Glomerular endothelial cell (primary cell): ENCODE measurements around the gene ATOX1. TPM values are rescaled to one million over a fixed set of nuclear protein-coding genes. Genes with fewer than 3 reads are reported as not detected.
"Not testable (repeated sequence)": the region's sequence is repeated elsewhere in the genome, so short reads cannot be mapped to it uniquely, and the experiment has no call there.

Experiments used
- DNase-seq: peaks from one replicate; pipeline ENCODE4 v3.0.0-alpha.2; 2011; ENCODE audit warnings: low read depth, low spot score; ENCODE audit errors: extremely low read depth
- total RNA-seq: library from RNA; depleted of rRNA; stranded (reverse); fragments of >200 nt; gene quantifications from 2 replicates; pipeline ENCODE4 v1.2.3, GENCODE V29; 2015

The ATOX1 gene
- total RNA-seq, 1 donor from 2014 or later: 193 TPM

DNA sequence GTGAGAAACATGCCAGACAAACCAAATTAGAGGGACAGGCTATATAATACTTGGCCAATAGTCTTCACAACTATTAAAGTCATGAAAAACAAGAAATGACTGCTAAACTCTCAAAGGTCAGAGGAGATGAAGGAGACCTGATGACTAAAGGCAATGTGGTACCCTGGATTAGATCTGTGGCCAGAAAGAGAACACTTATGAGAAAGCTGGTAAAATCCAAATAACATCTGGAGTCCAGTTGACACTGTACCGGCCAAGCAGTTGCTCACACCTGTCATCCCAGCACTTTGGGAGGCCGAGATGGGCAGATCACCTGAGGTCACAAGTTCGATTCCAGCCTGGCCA lies 24.4 kb downstream of the ATOX1 start:
- no peak for DNase-seq

DNA sequence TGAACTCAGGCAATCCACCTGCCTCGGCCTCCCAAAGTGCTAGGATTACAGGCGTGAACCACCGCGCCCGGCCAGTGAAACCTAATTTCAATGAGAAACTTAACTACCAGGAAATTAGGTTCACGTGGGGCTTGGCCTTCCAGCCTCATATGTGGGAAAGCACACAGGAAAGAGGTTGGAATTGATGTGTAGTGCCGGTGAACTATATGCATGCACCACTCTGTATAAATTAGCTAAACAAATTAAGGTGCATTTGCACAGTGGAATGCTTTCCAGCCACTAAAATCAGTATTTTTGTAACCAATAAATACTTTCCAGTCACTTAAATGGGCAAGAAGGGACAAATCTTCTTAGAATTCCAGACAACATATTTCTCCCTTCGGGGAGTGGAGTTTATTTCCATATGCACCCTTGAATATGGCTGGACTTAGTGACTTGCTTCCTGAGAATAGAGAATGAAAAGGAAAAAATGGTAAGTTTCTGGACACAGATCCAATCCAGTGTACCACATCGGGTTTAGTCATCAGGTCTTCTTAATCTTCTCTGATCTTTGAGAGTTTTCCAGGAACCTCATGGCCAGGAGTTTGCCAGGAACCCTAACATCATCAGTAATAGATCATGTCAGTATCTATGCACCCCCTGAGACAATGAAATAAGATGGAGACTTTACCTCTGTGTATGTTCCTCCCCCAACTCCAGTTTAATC lies 24.9 kb downstream of the ATOX1 start:
- DNase-seq: no peak

DNA sequence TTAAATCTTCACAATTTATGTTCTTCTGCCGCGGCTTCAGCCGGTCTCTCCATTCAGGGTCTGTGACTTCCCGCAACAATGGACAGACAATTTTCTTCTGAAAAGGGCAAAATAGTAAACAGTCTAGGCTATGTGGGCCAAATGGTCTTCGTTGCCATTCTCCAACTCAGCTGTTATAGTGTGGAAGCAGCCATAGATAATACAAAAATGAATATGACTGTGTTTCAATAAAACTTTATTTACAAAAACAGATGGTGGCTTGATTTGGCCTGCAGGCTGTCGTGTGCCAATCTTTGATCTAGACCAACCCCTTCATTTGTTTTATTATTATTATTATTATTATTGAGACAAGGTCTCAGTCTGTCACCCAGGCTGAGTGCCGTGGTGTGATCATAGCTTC lies 28.1 kb downstream of the ATOX1 start:
- DNase-seq: no peak

DNA sequence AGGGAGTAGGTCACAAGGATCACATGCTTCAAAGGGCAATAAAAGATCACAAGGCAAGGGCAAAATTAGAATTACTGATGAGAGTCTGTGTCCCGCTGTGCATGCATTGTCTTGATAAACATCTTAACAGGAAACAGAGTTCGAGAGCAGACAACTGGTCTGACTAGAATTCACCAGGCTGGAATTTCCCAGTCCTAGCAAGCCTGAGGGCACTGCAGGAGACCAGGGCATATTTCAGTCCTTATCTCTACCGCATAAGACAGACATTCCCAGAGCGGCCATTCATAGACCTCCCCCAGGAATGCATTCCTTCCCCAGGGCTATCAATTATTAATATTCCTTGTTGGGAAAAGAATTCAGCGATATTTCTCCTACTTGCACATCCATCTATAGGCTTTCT lies 28.8 kb downstream of the ATOX1 start:
- not testable (repeated sequence) for DNase-seq

DNA sequence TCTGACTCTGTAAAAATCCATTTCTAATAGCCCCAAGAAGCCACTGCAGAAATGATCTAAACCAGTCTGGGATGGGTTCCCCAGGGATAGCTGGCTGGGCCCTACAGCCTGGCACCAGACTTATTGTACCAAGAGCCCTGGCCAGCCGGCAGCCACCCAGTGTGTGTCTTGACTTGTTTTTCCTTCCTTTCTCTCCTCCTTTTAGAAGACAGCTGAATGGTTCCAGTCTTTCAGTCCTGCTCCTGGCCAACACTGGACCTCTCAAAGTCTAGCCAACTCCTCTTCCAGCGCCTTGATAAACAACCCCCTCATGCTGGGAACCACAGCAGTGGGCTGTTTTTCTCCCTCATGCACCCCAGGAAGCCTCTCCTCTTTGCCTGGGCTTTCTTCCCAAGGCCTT lies 34.1 kb downstream of the ATOX1 start:
- no peak for DNase-seq

DNA sequence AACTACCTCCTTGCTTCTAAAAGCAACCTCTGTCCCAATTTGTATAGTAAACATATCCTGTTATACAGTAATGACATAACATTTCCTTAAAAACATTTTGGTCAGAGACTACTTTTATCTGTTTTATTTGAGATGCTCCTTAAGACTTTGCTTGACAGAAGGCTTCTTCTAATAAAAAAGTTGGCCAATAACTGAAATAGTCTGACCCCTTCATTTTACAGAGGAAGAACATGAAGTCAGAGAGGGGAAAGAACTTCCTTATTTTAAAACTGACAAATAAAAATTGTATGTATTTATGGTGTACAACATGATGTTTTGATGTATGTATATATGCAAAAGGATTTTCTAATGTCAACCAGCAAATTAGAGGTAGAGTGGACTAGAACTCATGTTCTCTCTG lies 35.9 kb downstream of the ATOX1 start:
- no peak for DNase-seq

DNA sequence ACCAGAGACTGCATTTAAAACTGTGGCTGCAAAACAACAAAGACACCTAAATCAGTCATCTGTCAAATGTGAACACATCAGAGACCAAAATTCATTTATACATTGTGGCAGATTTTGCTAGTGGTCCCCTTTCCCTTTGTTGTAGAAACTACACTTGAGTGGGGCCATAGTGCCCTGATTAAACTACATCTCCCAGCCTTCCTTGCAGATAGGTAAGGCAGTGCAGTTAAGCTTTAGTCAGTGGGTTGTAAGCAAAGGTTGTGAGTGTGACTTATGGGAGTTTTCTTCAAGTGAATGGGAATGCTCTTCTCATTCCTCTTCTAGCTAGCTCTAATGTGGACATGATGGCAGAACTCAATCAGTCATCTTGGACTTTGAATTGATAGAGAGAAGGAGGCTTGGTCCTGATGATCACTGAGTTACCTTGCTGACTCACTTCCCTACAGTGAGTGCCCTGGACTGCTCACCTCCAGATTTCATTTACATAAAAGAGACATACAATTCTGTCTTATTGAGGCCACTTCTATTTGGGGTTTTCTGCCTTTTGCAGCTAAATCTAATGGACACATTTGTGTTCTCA lies 36.5 kb downstream of the ATOX1 start:
- DNase-seq: no peak

DNA sequence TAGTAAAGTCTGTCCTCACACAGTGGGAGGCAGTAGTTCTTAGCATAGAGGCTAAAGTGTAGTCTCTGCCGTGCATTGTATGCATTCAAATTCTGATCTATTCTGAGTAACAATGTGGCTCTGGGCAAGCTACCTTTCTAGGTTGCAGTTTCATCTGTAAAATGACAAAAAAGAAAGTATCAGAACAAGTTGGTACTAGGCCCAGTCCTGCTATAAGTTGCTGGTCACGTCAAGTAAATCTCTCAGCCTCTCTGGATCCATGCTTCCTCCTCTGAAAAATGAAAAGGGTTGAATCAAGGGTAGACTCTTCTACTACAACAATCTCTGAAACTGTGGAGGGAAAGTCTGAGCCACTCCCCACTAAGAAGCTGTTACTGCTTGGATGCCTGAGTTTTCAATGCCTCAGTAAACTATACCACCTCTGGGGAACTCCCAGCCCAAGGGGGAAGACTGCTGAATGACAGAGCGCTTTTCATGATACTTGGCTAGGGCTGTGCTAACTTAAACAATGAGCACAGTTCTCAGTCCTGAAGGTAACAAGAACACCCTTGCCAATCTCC lies 37.3 kb downstream of the ATOX1 start:
- no peak for DNase-seq

DNA sequence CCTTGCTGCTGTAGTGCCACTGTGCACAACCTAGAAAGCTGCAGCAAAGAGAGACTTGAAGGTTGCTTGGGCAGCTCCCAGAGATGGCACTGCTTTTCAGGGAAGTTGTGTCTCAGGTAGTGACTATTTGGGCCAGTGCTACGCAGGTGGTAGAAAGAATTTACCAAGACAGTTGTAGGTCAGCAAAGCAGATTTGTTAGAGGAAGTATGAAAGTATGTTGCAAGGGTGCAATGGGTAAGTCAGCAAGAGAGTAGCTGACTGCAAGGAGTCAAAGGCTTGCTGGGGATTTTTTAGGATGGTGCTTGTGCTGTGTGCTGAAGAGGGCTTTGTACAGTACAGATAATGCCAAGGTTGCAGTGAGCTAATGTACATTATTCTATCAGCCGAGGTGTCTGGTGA lies 38.2 kb downstream of the ATOX1 start:
- no peak for DNase-seq

DNA sequence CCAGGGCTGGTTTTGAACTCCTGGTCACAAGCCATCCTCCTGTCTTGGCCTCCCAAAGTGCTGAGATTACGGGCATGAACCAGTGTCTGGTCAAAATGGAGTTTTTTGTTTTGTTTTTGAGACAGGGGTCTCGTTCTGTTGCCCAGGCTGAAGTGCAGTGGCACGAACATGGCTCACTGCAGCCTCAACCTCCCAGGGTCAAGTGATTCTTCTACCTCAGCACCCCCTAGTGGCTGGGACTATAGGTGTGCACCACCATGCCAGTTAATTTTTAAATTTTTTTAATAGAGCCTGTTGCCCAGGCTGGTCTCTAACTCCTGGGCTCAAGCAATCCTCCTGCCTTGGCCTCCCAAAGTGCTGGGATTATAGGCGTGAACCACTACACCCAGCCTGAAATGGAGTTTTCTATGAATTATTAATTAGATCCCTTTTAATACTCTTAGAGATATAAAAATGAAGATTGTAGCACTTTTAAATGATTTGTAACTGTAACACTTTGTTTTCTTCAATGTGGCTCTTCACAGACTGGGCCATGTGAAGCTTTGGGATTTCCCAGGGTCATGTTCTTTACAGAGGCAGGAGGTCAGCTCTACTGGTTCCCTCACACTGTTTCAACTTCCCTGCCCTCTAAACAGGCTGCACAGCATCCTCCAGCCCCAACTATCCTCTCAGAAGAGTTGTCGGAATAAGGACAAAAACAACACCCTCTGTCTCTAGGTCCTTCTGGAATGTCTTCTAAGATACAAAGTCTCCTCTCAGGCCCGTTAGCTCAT lies 39.0 kb downstream of the ATOX1 start:
- DNase-seq: no peak

DNA sequence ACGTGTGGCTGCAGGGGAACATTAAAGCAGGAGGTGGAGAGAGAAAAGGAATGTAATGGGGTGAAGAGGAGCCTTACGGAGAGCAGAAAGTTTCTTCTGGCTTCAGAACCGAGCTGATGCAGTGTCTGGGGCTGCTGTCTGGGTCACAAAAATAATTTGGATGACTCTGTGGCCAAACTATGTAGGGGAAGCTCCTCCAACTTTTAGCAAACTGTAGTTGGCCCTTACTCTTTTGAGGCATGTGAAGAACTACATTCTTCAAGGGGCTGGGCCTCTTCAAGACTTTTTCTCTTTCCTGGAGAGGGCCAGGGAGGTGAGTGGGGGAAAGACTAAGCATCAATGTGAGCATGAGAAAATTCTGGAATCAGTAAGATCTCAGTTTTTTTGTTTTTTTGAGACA lies 39.8 kb downstream of the ATOX1 start:
- no peak for DNase-seq

DNA sequence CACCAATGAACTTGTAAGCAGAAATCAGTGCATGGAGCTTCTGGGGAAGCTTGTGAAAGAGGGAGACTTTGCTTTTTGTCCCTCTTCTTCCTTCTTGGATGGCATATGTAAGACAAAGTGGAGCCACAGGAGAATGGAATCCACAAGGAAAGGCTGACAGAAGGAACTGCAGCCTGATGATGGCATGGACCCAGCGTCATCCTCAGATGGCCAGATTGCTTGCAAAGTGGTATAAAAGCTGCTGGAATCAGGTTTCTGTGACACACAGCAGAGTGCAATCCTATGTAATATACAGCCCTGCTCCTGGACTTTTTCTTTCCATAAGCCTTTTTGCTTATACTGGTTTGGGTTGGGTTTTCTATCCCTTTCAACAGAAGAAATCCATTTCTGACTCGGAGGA lies 40.3 kb downstream of the ATOX1 start:
- DNase-seq: no peak

DNA sequence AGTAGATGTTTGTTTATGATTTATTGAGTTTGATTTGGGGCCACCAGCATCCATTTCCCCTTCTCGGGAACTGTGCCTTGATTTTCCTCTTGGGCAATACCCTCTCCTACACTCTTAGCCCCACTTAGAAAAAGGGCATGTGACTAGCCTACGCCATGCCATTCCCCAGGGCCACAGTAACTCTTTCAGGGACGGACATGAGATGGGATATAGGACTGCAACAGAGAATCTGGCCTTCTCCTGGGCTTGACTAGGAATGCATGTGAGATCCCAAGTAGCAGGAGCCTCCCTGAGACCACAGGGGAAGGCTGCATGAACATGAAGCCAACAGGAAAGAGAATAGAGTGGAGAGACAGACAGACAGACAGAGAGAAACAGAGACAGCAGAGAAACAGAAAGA lies 41.0 kb downstream of the ATOX1 start:
- no peak for DNase-seq

DNA sequence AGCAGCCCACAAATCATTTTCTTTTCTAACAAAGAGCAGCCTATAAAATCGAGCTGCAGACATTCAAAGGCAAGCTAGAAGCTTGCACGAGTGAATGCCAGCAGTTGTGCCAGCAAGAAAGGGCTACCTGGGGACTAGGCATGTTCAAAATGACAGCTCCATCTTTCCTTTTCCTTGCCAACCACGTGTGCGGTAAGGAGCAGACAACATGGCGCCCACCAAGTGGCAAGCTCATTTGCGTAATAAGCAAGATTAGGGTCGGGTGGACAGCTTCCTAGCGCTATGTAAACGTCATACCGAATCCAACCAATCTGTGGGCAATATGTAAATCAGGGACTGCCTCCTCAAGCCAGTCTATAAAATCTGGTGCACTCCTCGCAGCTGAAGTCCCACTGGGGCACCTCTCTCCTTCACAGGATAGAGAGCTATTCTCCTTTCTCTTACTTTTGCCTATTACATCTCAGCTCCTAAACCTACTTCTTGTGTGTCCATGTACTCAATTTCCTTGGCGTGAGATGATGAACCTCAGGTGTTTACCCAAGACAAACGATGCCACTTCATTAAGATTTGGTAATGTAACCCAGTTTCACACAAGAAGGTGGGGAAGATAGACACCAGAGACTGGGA lies 49.2 kb downstream of the ATOX1 start:
- no peak for DNase-seq

DNA sequence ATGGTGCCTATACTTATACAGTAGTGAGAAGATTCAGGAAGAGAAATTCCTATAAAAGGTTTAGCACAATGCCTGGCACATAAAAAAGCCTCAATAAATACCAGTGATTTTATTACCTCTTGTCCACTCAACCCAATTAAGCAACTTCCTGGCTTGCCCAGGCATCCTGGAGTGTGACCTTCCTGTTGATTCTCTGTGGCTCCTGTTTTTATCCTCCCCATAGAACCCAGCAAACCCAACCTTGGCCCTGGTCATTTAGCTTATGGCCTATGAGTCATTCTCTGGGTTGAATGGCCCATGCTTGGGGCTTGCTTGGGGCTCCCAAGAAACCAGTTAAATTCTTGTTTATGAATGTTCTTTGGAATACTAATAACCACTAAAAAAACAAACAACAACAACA lies 50.3 kb downstream of the ATOX1 start:
- DNase-seq: no peak

DNA sequence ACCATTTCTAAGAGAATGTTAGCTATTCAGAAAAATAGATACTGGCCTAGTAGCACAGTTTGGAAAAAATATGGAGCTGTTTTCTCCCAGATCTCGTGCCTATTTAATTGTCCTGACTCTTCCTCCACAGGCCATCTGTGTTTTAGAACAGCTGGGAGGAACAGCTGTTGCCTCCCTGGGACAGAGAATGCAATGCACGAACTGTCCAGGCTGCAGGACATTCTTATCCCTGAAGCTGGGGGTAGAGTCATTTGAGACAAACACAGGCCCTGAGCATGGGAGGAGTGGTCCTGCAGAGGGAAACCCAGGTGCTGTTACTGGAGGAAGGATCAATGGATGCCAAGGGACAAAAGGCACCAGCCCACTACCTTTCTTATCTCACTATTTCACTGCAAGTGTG lies 50.9 kb downstream of the ATOX1 start:
- DNase-seq: no peak

DNA sequence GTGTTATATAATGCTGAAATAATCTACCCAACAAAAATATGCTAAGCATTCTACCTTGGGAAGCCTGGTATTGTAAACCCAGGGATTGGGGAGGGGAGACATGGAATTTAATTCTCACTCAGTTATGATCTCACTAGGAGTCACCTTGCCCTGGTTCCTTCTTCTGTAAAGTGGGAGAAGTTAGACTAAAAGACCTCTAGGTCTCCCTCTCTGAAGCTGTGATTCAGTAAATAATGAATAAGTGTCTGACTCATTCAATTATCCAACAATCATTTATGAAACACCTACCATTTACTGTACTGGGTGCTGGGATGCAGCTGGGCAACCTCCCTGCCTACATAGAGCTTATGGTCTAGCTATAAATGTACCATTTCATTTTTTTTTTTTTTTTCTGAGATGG lies 51.5 kb downstream of the ATOX1 start:
- DNase-seq: no peak

DNA sequence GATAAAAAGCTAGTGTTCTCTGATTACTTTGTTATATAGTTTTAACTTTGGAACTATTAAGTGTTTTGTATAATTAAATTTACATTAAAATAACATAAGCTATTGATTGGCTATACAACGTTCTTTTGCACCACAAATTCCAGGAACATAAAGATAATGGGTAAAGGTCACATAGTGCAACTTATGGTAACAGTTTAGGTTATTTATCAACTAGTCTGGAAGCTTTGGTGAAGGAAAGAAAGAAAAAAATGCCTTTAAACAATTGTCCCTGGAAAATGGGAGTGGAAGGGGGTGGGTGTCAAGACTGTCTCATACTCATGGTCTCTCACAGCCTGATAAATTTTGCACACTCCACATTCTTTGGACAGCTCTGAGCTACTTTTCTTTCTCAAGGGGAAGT lies 54.7 kb downstream of the ATOX1 start:
- no peak for DNase-seq

DNA sequence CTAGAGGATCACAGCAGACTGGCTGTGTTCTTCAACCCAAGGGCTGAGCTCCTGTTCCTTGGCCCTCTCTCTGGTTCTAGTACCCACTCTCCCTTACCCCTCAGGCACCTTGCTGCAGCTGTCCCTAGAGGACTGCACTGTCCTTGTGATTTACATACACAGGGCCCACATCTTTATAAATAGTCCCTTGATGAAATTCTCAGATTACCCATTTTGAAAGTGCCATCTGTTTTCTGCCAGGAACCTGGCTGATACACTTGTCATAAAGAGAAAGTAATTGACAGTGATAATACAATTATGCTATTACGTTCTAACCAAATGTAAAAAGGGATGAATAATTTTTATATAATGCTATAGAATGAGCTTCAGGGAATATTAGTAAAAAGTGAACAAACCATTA lies 55.2 kb downstream of the ATOX1 start:
- DNase-seq: no peak

DNA sequence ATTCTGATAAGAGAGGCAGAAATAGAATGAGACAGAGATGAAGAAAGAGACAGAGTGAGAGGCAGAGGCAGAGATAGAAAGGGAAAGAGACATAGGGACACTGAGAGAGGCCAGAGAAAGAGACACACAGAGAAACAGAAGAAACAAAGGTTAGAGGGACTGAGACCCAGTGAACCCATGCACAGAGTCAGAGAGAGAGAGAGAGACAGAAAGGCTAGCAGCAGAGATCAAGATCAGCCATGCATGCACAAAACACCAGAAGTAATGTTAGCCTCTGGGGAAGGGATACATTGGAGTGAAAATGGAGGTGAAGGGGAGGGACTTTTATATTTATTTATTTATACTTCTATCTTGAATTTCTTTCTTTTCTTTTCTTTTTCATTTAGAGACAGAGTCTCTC lies 57.6 kb downstream of the ATOX1 start:
- no peak for DNase-seq

DNA sequence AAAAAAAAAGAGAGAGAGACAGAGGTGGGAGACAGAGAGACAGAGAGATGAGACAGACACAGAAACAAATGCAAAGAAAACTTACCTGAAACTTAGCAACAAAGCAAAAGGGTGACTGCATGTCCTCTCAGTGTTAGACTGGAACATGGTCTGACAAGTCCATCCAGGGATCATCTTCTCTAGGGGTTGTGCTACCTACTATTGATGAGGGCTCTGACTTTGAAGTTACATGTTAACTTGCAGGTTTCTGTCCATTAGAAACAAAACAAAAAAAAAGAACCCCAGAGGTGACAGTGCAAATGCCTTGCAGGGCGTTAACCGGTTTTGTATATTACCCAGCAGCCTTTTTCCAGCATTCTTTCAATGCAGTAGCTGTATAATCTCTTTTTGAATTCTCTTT lies 58.1 kb downstream of the ATOX1 start:
- DNase-seq: no peak
